ENCODE results near the gene MARCO. TPM values are rescaled to one million over a fixed set of nuclear protein-coding genes. Genes with fewer than 3 reads are reported as not detected.
"Not testable (repeated sequence)": the region's sequence is repeated elsewhere in the genome, so short reads cannot be mapped to it uniquely, and the experiment has no call there.

Gene MARCO
- total RNA-seq, 1 donor from 2014 or later, result 5.6 TPM

- Histone ChIP-seq H3K27ac (no peak overlapping the region), H3K36me3 (no peaks in the 10 kb centered on the region), H3K4me3 (no peak overlapping the region), H3K9me3 (no peaks in the 10 kb centered on the region), H3K27me3 (no peaks in the 10 kb centered on the region), H3K4me1 (no peaks in the 10 kb centered on the region)
- intact Hi-C loops (cut with DNase I), result no loop called here
- DNase-seq (ENCODE audit: extremely low spot score in 2 of 2), result no peak
- no peak for TF ChIP-seq POLR2A (IDR thresholded peaks at IDR 0.05)
- TF ChIP-seq CTCF (IDR thresholded peaks at IDR 0.05), result no peak
- no peak for TF ChIP-seq POLR2AphosphoS5 (IDR thresholded peaks at IDR 0.05; ENCODE audit: insufficient read depth in 1 of 2, low read depth in 1 of 2)
Observed at GRCh38 chr2:119029297-119029696, 87.3 kb downstream of the MARCO start.

GRCh38 chr2:119037922-119038321 lies 95.9 kb downstream of the MARCO start:
- H3K9me3 ChIP-seq; H3K27ac ChIP-seq; H3K36me3 ChIP-seq; H3K4me3 ChIP-seq; intact Hi-C loops (cut with DNase I); H3K27me3 ChIP-seq; DNase-seq (ENCODE audit: extremely low spot score in 2 of 2); H3K4me1 ChIP-seq: not testable (repeated sequence)

DNA sequence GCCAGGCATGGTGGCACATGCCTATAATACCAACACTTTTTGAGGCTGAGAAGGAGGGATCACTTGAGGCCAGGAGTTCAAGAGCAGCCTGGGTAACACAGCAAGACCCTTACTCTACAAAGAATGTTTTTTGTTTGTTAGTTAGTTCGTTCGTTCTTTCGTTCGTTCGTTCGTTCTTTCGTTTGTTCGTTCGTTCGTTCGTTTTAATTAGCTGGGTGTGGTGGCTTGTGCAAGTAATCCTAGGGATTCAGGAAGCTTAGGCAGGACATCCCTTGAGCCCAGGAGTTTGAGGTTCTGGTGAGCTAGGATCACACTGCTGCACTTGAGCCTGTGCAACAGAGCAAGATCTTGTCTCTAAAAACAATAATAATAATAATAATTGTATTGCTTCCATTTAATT lies 98.7 kb downstream of the MARCO start:
- peak in 1 of 2 donors; percentile 52 for DNase-seq (ENCODE audit: extremely low spot score in 2 of 2)
- intact Hi-C loops (cut with DNase I), result no loop called here
- Histone ChIP-seq H3K4me3 (no peak overlapping the region), H3K4me1 (no peaks in the 10 kb centered on the region), H3K9me3 (no peaks in the 10 kb centered on the region), H3K27me3 (no peaks in the 10 kb centered on the region), H3K36me3 (no peaks in the 10 kb centered on the region), H3K27ac (no peak overlapping the region)
- TF ChIP-seq POLR2AphosphoS5 (IDR thresholded peaks at IDR 0.05; ENCODE audit: insufficient read depth in 1 of 2, low read depth in 1 of 2), result no peak
- TF ChIP-seq POLR2A (IDR thresholded peaks at IDR 0.05), result no peak
- TF ChIP-seq CTCF (IDR thresholded peaks at IDR 0.05), result no peak

Other genes starting within 250 kb of the MARCO start
- gene EN1, start 94.5 kb upstream of the MARCO start, total RNA-seq, result not detected
- not detected for gene C1QL2, start 216.6 kb downstream of the MARCO start, total RNA-seq

Measured in vagina (tissue), 2 donors.